Measurements from ENCODE around the gene SIK2. TPM values are rescaled to one million over a fixed set of nuclear protein-coding genes. Genes with fewer than 3 reads are reported as not detected.

Gene SIK2
- total and polyA plus RNA-seq, 4 donors: 7.2 to 31.8 (median 17.3) TPM

DNA sequence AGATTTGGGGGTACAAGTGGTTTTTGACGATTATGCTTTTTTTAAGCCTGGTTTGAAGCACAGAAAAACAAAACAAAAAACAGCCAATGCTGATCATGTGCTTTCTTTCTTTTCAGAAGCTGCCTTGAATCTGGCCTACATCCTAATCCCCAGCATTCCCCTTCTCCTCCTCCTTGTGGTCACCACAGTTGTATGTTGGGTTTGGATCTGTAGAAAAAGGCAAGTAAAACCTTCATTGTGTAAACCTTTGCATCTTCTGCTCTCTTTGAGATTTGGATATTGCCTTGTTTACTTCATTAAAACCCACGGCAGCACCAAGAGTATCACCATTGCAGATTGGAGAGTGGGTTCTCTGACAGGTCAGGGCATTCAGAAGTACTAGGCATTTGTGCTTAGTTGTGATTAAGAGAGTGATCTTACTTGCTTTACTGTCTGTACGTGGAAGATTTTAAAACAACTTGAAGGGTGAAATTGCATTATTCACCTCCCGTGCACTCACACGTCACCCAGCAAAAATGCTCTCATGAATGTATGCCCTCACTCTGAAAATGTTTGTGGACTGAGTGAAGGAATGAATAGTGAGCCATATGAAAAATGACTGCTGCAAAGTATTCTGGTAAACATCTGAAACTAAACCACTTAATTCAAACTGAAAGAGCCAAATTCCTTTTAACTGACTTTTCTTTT lies 44.7 kb upstream of the SIK2 start:
- H3K36me3 ChIP-seq (ENCODE audit: control insufficient read depth in 4 of 4, insufficient read depth in 4 of 4, low read length in 4 of 4): peaks cover 0 to 16% (median 0%) of the 10 kb centered on the region in 4 donors
- peaks cover 0 to 2% (median 0%) of the 10 kb centered on the region in 5 donors for H3K4me1 ChIP-seq (ENCODE audit: control insufficient read depth in 5 of 5, insufficient read depth in 5 of 5, low read length in 5 of 5)
- TF ChIP-seq, protein P1, sequence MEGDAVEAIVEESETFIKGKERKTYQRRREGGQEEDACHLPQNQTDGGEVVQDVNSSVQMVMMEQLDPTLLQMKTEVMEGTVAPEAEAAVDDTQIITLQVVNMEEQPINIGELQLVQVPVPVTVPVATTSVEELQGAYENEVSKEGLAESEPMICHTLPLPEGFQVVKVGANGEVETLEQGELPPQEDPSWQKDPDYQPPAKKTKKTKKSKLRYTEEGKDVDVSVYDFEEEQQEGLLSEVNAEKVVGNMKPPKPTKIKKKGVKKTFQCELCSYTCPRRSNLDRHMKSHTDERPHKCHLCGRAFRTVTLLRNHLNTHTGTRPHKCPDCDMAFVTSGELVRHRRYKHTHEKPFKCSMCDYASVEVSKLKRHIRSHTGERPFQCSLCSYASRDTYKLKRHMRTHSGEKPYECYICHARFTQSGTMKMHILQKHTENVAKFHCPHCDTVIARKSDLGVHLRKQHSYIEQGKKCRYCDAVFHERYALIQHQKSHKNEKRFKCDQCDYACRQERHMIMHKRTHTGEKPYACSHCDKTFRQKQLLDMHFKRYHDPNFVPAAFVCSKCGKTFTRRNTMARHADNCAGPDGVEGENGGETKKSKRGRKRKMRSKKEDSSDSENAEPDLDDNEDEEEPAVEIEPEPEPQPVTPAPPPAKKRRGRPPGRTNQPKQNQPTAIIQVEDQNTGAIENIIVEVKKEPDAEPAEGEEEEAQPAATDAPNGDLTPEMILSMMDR (IDR thresholded peaks at IDR 0.05; ENCODE audit: control extremely low read depth, extremely low read depth): no peak
- 73 to 89% methylated on average over 5 of the region's 5 CpGs for WGBS, 2 donors
- no peak overlapping the region for H3K9ac ChIP-seq (ENCODE audit: insufficient read depth in 1 of 2, low read length in 2 of 2)
- H3K27me3 ChIP-seq (ENCODE audit: control insufficient read depth in 3 of 3, insufficient read depth in 3 of 3, low read length in 2 of 3): no peaks in the 10 kb centered on the region
- ATAC-seq (ENCODE audit: insufficient read depth, low FRiP score) (peak; percentile 56), DNase-seq (peak in 2 of 3 donors; percentile 27 to 54)
- no peak overlapping the region for H3K4me3 ChIP-seq
- peaks cover 0 to 3% (median 0%) of the 10 kb centered on the region in 4 donors for H3K9me3 ChIP-seq (ENCODE audit: control insufficient read depth in 4 of 4, insufficient read depth in 3 of 4, low read length in 3 of 4)
- peak overlapping the region in 1 of 2 donors; percentile 60 for H3K27ac ChIP-seq (ENCODE audit: low read depth in 1 of 2, low read length in 1 of 2)

DNA sequence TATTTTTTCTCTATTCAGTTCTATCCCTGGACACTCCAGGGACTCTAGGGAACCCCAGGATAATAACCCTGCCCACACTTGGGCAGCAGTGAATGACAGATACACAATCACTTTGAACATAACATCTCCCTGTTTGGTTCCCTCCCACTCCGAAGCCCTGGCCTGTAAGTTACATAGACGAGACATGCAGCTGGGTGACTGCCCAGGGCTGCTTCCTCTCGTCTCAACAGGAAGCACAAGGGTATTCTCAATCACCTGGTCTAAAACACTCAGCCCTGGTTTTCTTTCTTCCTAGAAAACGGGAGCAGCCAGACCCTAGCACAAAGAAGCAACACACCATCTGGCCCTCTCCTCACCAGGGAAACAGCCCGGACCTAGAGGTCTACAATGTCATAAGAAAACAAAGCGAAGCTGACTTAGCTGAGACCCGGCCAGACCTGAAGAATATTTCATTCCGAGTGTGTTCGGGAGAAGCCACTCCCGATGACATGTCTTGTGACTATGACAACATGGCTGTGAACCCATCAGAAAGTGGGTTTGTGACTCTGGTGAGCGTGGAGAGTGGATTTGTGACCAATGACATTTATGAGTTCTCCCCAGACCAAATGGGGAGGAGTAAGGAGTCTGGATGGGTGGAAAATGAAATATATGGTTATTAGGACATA lies 42.3 kb upstream of the SIK2 start:
- no peak overlapping the region for H3K9ac ChIP-seq (ENCODE audit: insufficient read depth in 1 of 2, low read length in 2 of 2)
- H3K27ac ChIP-seq (ENCODE audit: low read depth in 1 of 2, low read length in 1 of 2): no peak overlapping the region
- TF ChIP-seq, protein P1 (IDR thresholded peaks at IDR 0.05; ENCODE audit: control extremely low read depth, extremely low read depth): no peak
- peaks cover 0 to 2% (median 0%) of the 10 kb centered on the region in 5 donors for H3K4me1 ChIP-seq (ENCODE audit: control insufficient read depth in 5 of 5, insufficient read depth in 5 of 5, low read length in 5 of 5)
- no peak for DNase-seq
- WGBS, 2 donors: 70 to 80% methylated on average over 11 of the region's 11 CpGs
- H3K27me3 ChIP-seq (ENCODE audit: control insufficient read depth in 3 of 3, insufficient read depth in 3 of 3, low read length in 2 of 3): no peaks in the 10 kb centered on the region
- ATAC-seq (ENCODE audit: insufficient read depth, low FRiP score): no peak
- H3K4me3 ChIP-seq: no peak overlapping the region
- H3K36me3 ChIP-seq (ENCODE audit: control insufficient read depth in 4 of 4, insufficient read depth in 4 of 4, low read length in 4 of 4): peaks cover 0 to 16% (median 0%) of the 10 kb centered on the region in 4 donors
- peaks cover 0 to 3% (median 0%) of the 10 kb centered on the region in 4 donors for H3K9me3 ChIP-seq (ENCODE audit: control insufficient read depth in 4 of 4, insufficient read depth in 3 of 4, low read length in 3 of 4)

DNA sequence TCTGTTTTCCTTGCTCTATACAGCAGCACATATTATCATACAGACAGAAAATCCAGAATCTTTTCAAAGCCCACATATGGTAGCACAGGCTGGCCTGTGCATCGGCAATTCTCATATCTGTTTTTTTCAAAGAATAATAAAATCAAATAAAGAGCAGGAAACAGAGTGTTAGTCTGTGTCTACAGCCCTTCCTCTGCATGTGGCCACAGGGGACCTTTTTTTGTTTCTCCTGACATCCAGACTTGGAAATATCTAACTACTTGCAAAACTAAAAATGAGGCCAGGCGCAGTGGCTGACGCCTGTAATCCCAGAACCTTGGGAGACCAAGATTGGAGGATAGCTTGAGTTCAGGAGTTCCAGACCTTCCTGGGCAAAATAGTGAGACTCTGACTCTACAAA lies 41.4 kb upstream of the SIK2 start:
- DNase-seq (no peak), ATAC-seq (ENCODE audit: insufficient read depth, low FRiP score) (no peak)
- H3K9ac ChIP-seq (ENCODE audit: insufficient read depth in 1 of 2, low read length in 2 of 2): no peak overlapping the region
- 86 to 95% methylated on average over 3 of the region's 3 CpGs for WGBS, 2 donors
- H3K36me3 ChIP-seq (ENCODE audit: control insufficient read depth in 4 of 4, insufficient read depth in 4 of 4, low read length in 4 of 4): peaks cover 0 to 15% (median 0%) of the 10 kb centered on the region in 4 donors
- H3K27ac ChIP-seq (ENCODE audit: low read depth in 1 of 2, low read length in 1 of 2): no peak overlapping the region
- H3K9me3 ChIP-seq (ENCODE audit: control insufficient read depth in 4 of 4, insufficient read depth in 3 of 4, low read length in 3 of 4): peaks cover 0 to 3% (median 0%) of the 10 kb centered on the region in 4 donors
- no peaks in the 10 kb centered on the region for H3K27me3 ChIP-seq (ENCODE audit: control insufficient read depth in 3 of 3, insufficient read depth in 3 of 3, low read length in 2 of 3)
- TF ChIP-seq, protein P1 (IDR thresholded peaks at IDR 0.05; ENCODE audit: control extremely low read depth, extremely low read depth): no peak
- H3K4me1 ChIP-seq (ENCODE audit: control insufficient read depth in 5 of 5, insufficient read depth in 5 of 5, low read length in 5 of 5): peaks cover 0 to 2% (median 0%) of the 10 kb centered on the region in 5 donors
- H3K4me3 ChIP-seq: no peak overlapping the region
